ENCODE data around the gene RNF31. TPM values are rescaled to one million over a fixed set of nuclear protein-coding genes. Genes with fewer than 3 reads are reported as not detected.
A peak's percentile ranks its signal among the peaks of the same experiment; 100 is the strongest.

The RNF31 gene
- total and polyA plus RNA-seq, 2 donors (not counting 3 experiments of a cell fraction or from before 2014, with no cell fraction given): 32.3 to 69.7 TPM

- Histone ChIP-seq H3K9me3 (replicated peaks; ENCODE audit: control insufficient read depth, insufficient read depth, low read length) (no peaks in the 10 kb centered on the region), H3K27ac (ENCODE audit: insufficient read depth, low read depth, low read length) (no peak overlapping the region), H4K20me1 (replicated peaks; ENCODE audit: control insufficient read depth, extremely low read depth, insufficient read depth, low read length) (no peaks in the 10 kb centered on the region), H3K4me2 (ENCODE audit: insufficient read depth, low read length) (no peak overlapping the region), H3K9me1 (replicated peaks; ENCODE audit: control insufficient read depth, extremely low read depth, insufficient read depth, low read length) (no peaks in the 10 kb centered on the region), H3K9ac (replicated peaks; ENCODE audit: extremely low read depth, insufficient read depth, low read length) (no peak overlapping the region), H3K4me3 (replicated peaks in 1 of 3; ENCODE audit: insufficient read depth in 1 of 3, low read depth in 1 of 3, low read length in 3 of 3) (no peak overlapping the region), H3K4me1 (ENCODE audit: control insufficient read depth, extremely low read depth, insufficient read depth, low read length) (peaks cover 19% of the 10 kb centered on the region), H2AFZ (ENCODE audit: low read depth, low read length) (no peak overlapping the region), H3K79me2 (ENCODE audit: control insufficient read depth, insufficient read depth, low read length) (peaks cover 21% of the 10 kb centered on the region), H3K36me3 (ENCODE audit: control insufficient read depth in 2 of 2, extremely low read depth in 1 of 2, insufficient read depth in 2 of 2, low read length in 2 of 2) (peaks cover 6 to 19% of the 10 kb centered on the region in 2 experiments), H3K27me3 (ENCODE audit: control insufficient read depth in 2 of 2, insufficient read depth in 2 of 2, low read length in 2 of 2) (no peaks in the 10 kb centered on the region)
- no peak for DNase-seq (ENCODE audit: low read depth, low spot score)
- intact Hi-C loops (cut with micrococcal nuclease) (no loop called here), dilution Hi-C loops (cut with MboI; ENCODE audit: extremely low pct_ligation_motif_present, low sequenced_read_pairs) (no loop called here)
- no TSS peak for BruUV-seq (replicated peaks)
- ChIA-PET CTCF (interaction anchor here (0.7 to 2.6 kb wide), 4 partner anchors 9 to 79 kb away, joined by 3 to 15 read pairs (median 8); partner anchors contain the start of genes IRF9, PSME2 and RNF31), POLR2A (interaction anchor here (0.7 to 0.8 kb wide), 2 partner anchors 9 to 23 kb away, joined by 3 to 4 read pairs; partner anchors contain the start of genes DCAF11, NRL, PSME2 and RNF31)
- TF ChIP-seq POLR2A (IDR thresholded peaks at IDR 0.05; ENCODE audit: low read depth, low read length) (no peak), FOS (IDR thresholded peaks at IDR 0.05; ENCODE audit: borderline replicate concordance, insufficient read depth, low read length) (no peak), JUN (IDR thresholded peaks at IDR 0.05; ENCODE audit: borderline replicate concordance, insufficient read depth, insufficient read length, low read depth) (no peak)
- no peak for FAIRE-seq
Measured at GRCh38 chr14:24137529-24138395, 9.5 kb upstream of the RNF31 start.

GRCh38 chr14:24138396-24139271 lies 8.7 kb upstream of the RNF31 start:
- Histone ChIP-seq H3K9ac (replicated peaks; ENCODE audit: extremely low read depth, insufficient read depth, low read length) (no peak overlapping the region), H3K4me1 (ENCODE audit: control insufficient read depth, extremely low read depth, insufficient read depth, low read length) (peaks cover 19% of the 10 kb centered on the region), H3K4me3 (replicated peaks in 1 of 3; ENCODE audit: insufficient read depth in 1 of 3, low read depth in 1 of 3, low read length in 3 of 3) (no peak overlapping the region), H2AFZ (ENCODE audit: low read depth, low read length) (no peak overlapping the region), H3K9me3 (replicated peaks; ENCODE audit: control insufficient read depth, insufficient read depth, low read length) (no peaks in the 10 kb centered on the region), H3K4me2 (ENCODE audit: insufficient read depth, low read length) (no peak overlapping the region), H3K27me3 (ENCODE audit: control insufficient read depth in 2 of 2, insufficient read depth in 2 of 2, low read length in 2 of 2) (no peaks in the 10 kb centered on the region), H4K20me1 (replicated peaks; ENCODE audit: control insufficient read depth, extremely low read depth, insufficient read depth, low read length) (no peaks in the 10 kb centered on the region), H3K36me3 (ENCODE audit: control insufficient read depth in 2 of 2, extremely low read depth in 1 of 2, insufficient read depth in 2 of 2, low read length in 2 of 2) (peaks cover 6 to 19% of the 10 kb centered on the region in 2 experiments), H3K27ac (ENCODE audit: insufficient read depth, low read depth, low read length) (no peak overlapping the region), H3K79me2 (ENCODE audit: control insufficient read depth, insufficient read depth, low read length) (peaks cover 21% of the 10 kb centered on the region), H3K9me1 (replicated peaks; ENCODE audit: control insufficient read depth, extremely low read depth, insufficient read depth, low read length) (no peaks in the 10 kb centered on the region)
- intact Hi-C loops (cut with micrococcal nuclease) (no loop called here), dilution Hi-C loops (cut with MboI; ENCODE audit: extremely low pct_ligation_motif_present, low sequenced_read_pairs) (no loop called here)
- BruUV-seq (replicated peaks): TSS peak; percentile 27
- DNase-seq (ENCODE audit: low read depth, low spot score) (no peak), FAIRE-seq (no peak)
- CTCF ChIA-PET: no interaction called here
- POLR2A ChIA-PET: no interaction called here
- no peak for TF ChIP-seq POLR2A (IDR thresholded peaks at IDR 0.05; ENCODE audit: low read depth, low read length)
- no peak for TF ChIP-seq EZH2 (IDR thresholded peaks at IDR 0.05; ENCODE audit: borderline replicate concordance, low read depth, low read length, severe bottlenecking)
- no peak for TF ChIP-seq GATA2 (IDR thresholded peaks at IDR 0.05; ENCODE audit: insufficient read depth, insufficient read length, low read depth, low read length)
- TF ChIP-seq POLR2AphosphoS5 (IDR thresholded peaks at IDR 0.05; ENCODE audit: insufficient read depth, low read depth, low read length): no peak
- no peak for TF ChIP-seq FOS (IDR thresholded peaks at IDR 0.05; ENCODE audit: borderline replicate concordance, insufficient read depth, low read length)
- TF ChIP-seq MYC (IDR thresholded peaks at IDR 0.05; ENCODE audit: low read depth, low read length): no peak
- no peak for TF ChIP-seq CTCF (IDR thresholded peaks at IDR 0.05; ENCODE audit: extremely low read depth in 1 of 2, insufficient read depth in 1 of 2, low read depth in 1 of 2, low read length in 2 of 2)
- no peak for TF ChIP-seq MAX (IDR thresholded peaks at IDR 0.05; ENCODE audit: insufficient read depth, insufficient read length)
